GM12878 (cell line): ENCODE results near the gene NAA11.

Experiments
- CREB1 ChIP-seq: IDR thresholded peaks from 2 replicates; pipeline ENCODE4 v1.6.1; 2012; ENCODE audit warnings: low read depth, mild to moderate bottlenecking, inconsistent platforms
- CTCF ChIP-seq, 3 experiments: IDR thresholded peaks in 2 of 3; conservative IDR thresholded peaks in 1 of 3; 2 replicates each; pipeline ENCODE4 v1.5.1; 2011; ENCODE audit warnings: low read depth in 3 of 3, low read length in 3 of 3, mild to moderate bottlenecking in 3 of 3, control low read depth in 2 of 3, moderate library complexity in 2 of 3, inconsistent platforms in 1 of 3, mixed read lengths in 1 of 3; ENCODE audit not compliant: control insufficient read depth in 2 of 3, insufficient read depth in 1 of 3; ENCODE audit errors: extremely low read depth in 1 of 3
- EP300 ChIP-seq, 2 experiments: fragments of 150-350 bp in 1 of 2; IDR thresholded peaks; 2 replicates each; pipeline ENCODE4 v1.6.1; 2011 to 2012; ENCODE audit warnings: low read depth in 2 of 2, low read length in 2 of 2, borderline replicate concordance in 1 of 2, improper control_type of control experiment in 1 of 2, inconsistent platforms in 1 of 2; ENCODE audit not compliant: control insufficient read depth in 1 of 2
- IKZF2 ChIP-seq, 2 experiments: fragments of 450-650 bp; IDR thresholded peaks; 2 replicates each; pipeline ENCODE4 v1.6.1; 2017; ENCODE audit warnings: mild to moderate bottlenecking in 2 of 2, moderate library complexity in 2 of 2
- MTA3 ChIP-seq: IDR thresholded peaks from 2 replicates; pipeline ENCODE4 v1.6.1; 2012; ENCODE audit warnings: low read length, inconsistent platforms, borderline replicate concordance
- RELA ChIP-seq: fragments of 450-650 bp; IDR thresholded peaks from 2 replicates; pipeline ENCODE4 v1.8.0; 2014; ENCODE audit warnings: borderline replicate concordance; ENCODE audit not compliant: partially characterized antibody
- TF ChIP-seq, protein P1 (sequence below): fragments of 450-650 bp; IDR thresholded peaks from 2 replicates; pipeline ENCODE4 v1.6.1; 2017; ENCODE audit warnings: mild to moderate bottlenecking
- TF ChIP-seq, protein P2 (sequence below): IDR thresholded peaks from 2 replicates; pipeline ENCODE4 v1.6.1; 2011; ENCODE audit warnings: borderline replicate concordance, low read depth, mild to moderate bottlenecking, moderate library complexity, low read length; ENCODE audit not compliant: insufficient read depth, poor library complexity, severe bottlenecking

- TF ChIP-seq CREB1 = no peak
- no peak for TF ChIP-seq EP300 (IDR thresholded peaks at IDR 0.05; ENCODE audit: borderline replicate concordance in 1 of 2, control insufficient read depth in 1 of 2, low read depth in 2 of 2, low read length in 2 of 2)
- TF ChIP-seq, protein P1, sequence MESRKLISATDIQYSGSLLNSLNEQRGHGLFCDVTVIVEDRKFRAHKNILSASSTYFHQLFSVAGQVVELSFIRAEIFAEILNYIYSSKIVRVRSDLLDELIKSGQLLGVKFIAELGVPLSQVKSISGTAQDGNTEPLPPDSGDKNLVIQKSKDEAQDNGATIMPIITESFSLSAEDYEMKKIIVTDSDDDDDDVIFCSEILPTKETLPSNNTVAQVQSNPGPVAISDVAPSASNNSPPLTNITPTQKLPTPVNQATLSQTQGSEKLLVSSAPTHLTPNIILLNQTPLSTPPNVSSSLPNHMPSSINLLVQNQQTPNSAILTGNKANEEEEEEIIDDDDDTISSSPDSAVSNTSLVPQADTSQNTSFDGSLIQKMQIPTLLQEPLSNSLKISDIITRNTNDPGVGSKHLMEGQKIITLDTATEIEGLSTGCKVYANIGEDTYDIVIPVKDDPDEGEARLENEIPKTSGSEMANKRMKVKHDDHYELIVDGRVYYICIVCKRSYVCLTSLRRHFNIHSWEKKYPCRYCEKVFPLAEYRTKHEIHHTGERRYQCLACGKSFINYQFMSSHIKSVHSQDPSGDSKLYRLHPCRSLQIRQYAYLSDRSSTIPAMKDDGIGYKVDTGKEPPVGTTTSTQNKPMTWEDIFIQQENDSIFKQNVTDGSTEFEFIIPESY = no peak
- TF ChIP-seq RELA = no peak
- TF ChIP-seq, protein P2, sequence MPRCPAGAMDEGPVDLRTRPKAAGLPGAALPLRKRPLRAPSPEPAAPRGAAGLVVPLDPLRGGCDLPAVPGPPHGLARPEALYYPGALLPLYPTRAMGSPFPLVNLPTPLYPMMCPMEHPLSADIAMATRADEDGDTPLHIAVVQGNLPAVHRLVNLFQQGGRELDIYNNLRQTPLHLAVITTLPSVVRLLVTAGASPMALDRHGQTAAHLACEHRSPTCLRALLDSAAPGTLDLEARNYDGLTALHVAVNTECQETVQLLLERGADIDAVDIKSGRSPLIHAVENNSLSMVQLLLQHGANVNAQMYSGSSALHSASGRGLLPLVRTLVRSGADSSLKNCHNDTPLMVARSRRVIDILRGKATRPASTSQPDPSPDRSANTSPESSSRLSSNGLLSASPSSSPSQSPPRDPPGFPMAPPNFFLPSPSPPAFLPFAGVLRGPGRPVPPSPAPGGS = no peak
- TF ChIP-seq IKZF2 (IDR thresholded peaks at IDR 0.05) = no peak
- TF ChIP-seq CTCF (IDR thresholded peaks at IDR 0.05 in 2 of 3, conservative IDR thresholded peaks at IDR 0.05 in 1 of 3; ENCODE audit: control insufficient read depth in 2 of 3, extremely low read depth in 1 of 3, insufficient read depth in 1 of 3, low read depth in 3 of 3, low read length in 3 of 3) = no peak
- no peak for TF ChIP-seq MTA3
Observed at GRCh38 chr4:79353075-79353474, 27.2 kb upstream of the NAA11 start.
